Measurements from ENCODE around the gene NOCT.

DNA sequence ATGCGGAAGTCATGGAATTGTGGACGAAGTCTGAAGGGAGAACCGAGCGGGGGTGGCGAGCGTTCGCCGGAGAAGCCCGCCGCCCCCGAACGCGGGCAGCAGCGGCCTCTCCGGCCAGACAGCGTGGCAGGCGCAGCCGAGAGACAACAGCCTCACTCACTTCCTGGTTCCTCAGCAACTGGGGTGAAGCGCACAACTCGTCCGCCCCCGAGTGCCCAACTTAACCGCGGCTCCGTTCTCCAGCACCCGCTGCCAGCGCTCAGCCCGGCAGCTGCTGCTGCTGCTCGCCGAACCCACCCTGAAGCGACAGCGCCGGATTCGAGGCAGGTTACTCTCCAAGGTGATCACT lies 68.0 kb downstream of the NOCT start:
- TF ChIP-seq, protein P1, sequence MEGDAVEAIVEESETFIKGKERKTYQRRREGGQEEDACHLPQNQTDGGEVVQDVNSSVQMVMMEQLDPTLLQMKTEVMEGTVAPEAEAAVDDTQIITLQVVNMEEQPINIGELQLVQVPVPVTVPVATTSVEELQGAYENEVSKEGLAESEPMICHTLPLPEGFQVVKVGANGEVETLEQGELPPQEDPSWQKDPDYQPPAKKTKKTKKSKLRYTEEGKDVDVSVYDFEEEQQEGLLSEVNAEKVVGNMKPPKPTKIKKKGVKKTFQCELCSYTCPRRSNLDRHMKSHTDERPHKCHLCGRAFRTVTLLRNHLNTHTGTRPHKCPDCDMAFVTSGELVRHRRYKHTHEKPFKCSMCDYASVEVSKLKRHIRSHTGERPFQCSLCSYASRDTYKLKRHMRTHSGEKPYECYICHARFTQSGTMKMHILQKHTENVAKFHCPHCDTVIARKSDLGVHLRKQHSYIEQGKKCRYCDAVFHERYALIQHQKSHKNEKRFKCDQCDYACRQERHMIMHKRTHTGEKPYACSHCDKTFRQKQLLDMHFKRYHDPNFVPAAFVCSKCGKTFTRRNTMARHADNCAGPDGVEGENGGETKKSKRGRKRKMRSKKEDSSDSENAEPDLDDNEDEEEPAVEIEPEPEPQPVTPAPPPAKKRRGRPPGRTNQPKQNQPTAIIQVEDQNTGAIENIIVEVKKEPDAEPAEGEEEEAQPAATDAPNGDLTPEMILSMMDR (IDR thresholded peaks at IDR 0.05) = peak in 1 of 4 experiments; percentile 51
- no peak for TF ChIP-seq POLR2A (IDR thresholded peaks at IDR 0.05)
